Stimulated activated CD4-positive, alpha-beta T cell treated with anti-CD3 and anti-CD28 coated beads, Interleukin-1b, Interleukin-23, amount 100 ng/mL, for 1 hour (primary cell): ENCODE results near the gene DCAF15.
A peak's percentile ranks its signal among the peaks of the same experiment; 100 is the strongest.

Experiments
- DNase-seq, 2 donors: peaks; one replicate each; pipeline ENCODE4 v3.0.0-alpha.2; 2020; ENCODE audit warnings: low read depth in 2 of 2

Gene DCAF15

GRCh38 chr19:13974073-13974472 is 21.8 kb downstream of the DCAF15 start:
- DNase-seq = no peak

GRCh38 chr19:13975870-13976269 is 23.6 kb downstream of the DCAF15 start:
- no peak for DNase-seq

GRCh38 chr19:13976446-13976845 is 24.1 kb downstream of the DCAF15 start:
- no peak for DNase-seq

GRCh38 chr19:13977803-13978202 is 25.5 kb downstream of the DCAF15 start:
- no peak for DNase-seq

- DNase-seq = no peak
These were observed 26.3 kb downstream of the DCAF15 start for GRCh38 chr19:13978351-13979243.

GRCh38 chr19:13979244-13979615 is 26.9 kb downstream of the DCAF15 start:
- DNase-seq = no peak

GRCh38 chr19:13979686-13980085 is 27.4 kb downstream of the DCAF15 start:
- DNase-seq = no peak

- no peak for DNase-seq
These were observed 28.0 kb downstream of the DCAF15 start for GRCh38 chr19:13980340-13980739.

GRCh38 chr19:13981021-13981420 is 28.7 kb downstream of the DCAF15 start:
- DNase-seq = no peak

GRCh38 chr19:13981467-13981866 is 29.2 kb downstream of the DCAF15 start:
- DNase-seq = no peak

- DNase-seq = no peak
These were observed 29.7 kb downstream of the DCAF15 start for GRCh38 chr19:13981988-13982501.

GRCh38 chr19:13982773-13983172 is 30.5 kb downstream of the DCAF15 start:
- DNase-seq = no peak

GRCh38 chr19:13983213-13983889 is 31.0 kb downstream of the DCAF15 start:
- DNase-seq = no peak

GRCh38 chr19:13984186-13984585 is 31.9 kb downstream of the DCAF15 start:
- no peak for DNase-seq

- no peak for DNase-seq
These were observed 32.8 kb downstream of the DCAF15 start for GRCh38 chr19:13984875-13985741.

- no peak for DNase-seq
These were observed 33.5 kb downstream of the DCAF15 start for GRCh38 chr19:13985771-13986347.

GRCh38 chr19:13986348-13986904 is 34.1 kb downstream of the DCAF15 start:
- peak; percentile 94 to 98 for DNase-seq

GRCh38 chr19:13987101-13987890 is 35.0 kb downstream of the DCAF15 start:
- DNase-seq = no peak

- no peak for DNase-seq
These were observed 37.2 kb downstream of the DCAF15 start for GRCh38 chr19:13989487-13989886.

GRCh38 chr19:13990085-13990484 is 37.8 kb downstream of the DCAF15 start:
- no peak for DNase-seq
